Activated CD4-positive, alpha-beta T cell treated with anti-CD3 and anti-CD28 coated beads, Interleukin-2, amount 50 U/mL, for 16 hours (primary cell): ENCODE results near the gene TNFRSF12A.

Experiments used
- DNase-seq: peaks from one replicate; pipeline ENCODE4 v3.0.0-alpha.2; 2020

TNFRSF12A gene

DNA sequence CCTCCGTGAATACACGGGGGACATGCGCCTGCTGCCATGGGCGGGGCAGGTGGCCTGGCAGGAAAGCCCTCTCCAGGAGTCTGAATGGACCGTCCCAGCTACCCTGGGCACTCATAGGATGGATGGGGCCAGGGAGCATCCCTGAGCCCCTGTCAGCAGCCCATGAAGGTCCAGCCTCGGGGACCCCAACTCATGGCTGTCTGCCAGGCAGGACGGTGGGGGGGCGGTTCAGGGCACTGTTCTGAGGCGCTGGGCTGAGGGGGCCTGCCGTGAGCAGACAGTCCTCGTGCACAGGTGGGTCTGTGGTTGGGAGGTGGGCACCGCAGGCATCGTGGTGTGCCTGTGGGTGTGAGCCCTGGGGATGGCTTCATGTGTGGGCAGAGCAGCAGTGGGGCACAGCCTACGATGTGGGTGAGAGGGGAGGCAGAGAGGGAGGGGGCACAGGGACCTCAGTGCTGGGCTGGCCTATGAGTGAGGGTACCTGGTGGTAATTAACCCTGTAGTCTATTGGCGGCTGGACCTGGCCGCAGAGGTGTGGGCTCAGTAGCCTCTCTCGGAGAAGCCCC is 33.5 kb upstream of the TNFRSF12A start:
- no peak for DNase-seq

DNA sequence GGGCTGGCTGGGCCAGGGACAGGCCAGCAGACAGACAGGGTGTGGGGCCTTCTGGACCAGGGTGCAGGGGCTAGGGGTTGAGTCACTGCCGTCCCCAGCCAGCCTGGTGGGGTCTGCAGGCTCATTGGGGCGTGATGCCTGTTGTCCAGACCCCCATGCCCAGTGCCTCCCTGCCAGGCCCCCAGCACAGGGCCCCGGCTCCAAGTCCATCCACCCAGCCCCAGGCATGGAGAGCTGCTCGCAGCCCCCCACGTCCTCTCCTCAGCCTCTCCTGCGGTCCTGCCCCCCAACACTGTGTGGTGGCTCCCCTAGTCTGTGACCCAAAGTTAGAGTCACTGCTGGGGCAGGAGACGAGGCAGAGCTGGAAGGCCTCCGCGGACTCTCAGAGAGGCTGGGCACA is 32.9 kb upstream of the TNFRSF12A start:
- no peak for DNase-seq

DNA sequence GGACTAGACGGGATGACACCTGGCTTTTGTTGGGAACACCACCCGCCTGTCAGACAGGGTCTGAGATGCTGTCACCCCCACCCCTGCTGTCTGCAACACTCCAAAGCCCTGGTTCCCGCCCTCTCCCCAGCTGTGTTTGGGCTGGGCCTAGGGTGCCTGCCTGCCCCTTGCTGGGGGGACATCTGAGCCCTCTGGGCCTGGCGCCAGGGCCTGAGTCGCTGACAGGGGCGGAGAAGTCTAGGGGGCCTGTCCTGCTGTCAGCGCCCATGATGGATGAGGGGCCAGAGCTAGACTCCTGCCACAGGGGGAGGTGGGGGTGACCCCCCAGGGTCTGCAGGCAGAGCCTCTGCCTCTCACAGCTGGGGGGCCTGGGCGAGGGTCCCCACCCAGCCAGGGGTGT is 32.3 kb upstream of the TNFRSF12A start:
- DNase-seq = no peak

DNA sequence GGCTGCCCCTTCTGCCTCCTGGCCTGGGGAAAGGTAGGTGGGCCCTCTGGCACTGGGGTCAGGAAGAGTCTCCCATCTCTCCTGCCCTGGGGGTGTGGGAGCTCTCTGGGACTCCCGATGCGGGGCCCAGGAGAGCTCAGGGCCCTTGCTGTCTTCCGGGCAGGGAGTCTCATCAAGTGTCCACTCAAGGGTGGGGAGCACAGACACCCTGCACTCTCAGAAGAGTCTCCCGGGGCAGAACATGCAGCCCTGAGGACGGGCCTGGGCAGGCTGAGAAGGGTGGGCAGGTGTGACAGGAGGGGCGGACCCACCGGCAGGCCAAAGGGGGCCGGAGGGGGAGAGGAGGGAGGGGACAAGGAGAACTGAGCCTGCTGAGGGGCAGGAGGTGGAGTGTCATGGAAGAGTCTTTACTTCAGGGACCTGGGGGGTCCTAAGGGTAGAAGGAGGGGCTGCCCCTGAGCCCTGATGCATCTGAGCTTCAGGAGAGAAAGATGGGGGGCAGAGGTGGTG is 31.5 kb upstream of the TNFRSF12A start:
- DNase-seq = no peak

DNA sequence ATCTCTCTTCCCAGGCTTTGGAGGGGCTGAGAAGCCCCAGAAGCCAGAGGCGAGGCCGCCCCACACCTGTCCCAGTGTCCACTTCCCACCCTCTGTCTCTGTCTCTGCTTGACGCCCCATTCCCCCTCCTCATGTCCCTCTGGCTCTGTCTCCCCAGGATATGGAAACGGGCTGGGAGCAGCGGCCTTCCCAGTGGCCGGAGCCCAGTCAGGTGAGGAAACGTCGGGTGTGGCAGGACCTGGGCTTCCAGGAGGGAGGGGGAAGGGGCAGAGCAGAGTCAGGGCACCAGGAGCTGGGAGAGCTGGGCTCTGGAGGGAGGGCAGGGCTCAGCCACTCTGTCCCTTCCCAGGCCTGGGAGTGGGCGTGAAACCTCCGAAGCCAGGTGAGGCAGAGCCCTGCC is 29.3 kb upstream of the TNFRSF12A start:
- no peak for DNase-seq

DNA sequence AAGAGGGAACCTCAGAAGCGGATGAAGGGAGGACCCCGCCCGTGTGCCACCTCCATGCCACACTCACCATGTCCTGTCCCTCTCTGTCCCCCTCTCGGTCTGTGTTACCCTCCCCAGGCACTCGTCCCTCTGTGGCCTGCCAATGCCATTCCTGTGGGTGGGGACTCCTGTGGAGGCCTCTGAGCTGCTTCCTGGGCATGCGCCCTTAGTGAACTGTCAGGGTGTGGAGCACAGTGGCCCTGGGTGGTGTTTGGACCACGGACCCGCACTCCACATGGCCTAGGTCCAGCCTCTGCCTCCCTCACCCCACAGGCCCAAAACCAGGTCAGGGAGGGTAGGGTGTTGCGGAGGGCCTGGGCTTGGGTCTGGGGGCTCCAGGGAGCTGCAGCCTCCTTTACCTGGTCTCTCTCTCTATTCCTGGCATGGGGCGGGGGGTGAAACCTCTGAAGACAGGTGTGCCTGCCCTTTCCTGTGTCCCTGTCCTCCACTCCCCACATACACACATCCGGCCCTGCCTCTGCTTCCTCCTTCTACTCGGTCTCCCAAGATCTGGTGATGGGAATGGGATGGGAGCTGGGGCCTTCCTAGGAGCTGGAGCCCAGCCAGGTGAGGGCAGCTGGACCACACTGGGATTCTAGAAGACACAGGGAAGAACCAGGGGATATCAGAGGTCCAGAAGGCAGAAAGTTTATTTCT is 28.5 kb upstream of the TNFRSF12A start:
- DNase-seq = no peak

DNA sequence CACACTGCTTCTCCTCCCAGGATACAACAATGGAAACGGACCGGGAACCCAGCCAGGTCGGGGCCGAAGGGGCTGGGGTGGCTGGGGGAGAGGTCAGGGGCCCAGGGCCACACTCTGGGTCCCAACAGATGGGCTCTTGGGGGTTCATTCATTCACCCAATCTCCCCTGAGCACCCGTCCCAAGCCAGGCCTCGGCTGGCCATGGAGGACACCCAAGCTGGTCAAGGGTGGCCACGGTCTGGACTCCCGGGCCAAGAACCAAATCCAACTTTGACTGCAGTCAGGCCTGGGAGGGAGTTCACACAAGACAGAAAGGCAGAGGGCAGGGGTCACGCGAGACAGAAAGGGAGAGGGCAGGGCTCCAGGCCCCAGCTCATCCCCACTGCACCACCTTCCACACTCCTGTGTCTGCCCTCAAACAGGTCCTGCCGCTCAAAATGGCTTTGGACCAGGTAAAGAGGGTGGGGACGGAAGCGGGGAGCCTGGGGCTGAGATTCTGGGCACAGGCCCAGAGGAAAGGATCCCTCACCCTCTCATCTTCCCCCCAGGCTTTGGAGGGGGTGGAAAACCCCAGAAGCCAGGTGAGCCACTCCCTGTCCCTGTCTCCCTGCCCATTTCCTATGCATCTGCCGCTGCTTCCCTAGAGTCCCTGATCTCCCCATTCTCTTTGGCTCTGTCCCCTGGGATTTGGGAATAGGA is 27.6 kb upstream of the TNFRSF12A start:
- DNase-seq = no peak

DNA sequence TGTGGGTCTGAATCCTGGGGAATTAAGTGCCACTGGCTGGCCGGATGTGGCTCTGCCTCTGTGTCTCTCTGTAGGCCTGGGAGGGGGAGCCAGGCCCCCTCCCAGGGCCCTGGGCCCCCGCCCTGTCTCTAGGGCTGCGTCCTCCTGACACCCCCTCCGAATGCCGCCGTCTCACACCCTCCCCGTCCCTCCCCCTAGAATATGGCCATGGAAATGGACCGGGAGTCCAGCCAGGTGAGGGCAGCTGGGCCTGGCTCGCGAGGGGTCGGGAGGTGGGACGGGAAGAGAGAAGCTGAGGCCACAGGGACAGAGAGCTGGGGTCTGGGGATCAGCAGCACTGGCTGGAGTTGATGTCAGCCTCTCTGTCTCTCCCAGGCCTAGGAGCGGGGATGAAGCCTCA is 23.9 kb upstream of the TNFRSF12A start:
- no peak for DNase-seq

DNA sequence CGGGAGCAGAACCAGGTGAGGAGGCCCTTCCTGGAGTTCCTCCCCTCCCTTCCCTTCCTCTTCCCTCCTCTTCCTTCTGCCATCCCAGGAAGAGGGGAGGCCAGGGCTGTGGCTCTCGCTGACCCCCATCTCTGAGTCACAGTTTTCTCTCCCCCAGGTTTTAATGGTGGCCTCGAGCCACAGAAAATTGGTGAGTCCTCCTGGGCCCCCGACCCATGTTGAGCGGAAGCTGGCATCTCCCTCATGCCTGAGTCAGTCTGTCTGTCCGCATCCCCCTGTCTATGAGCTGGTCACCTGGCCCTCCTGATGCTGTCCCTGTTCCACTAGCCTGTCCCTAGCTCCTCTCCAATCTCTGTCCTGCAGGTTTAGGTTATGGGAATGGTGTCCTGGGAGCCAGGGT is 20.2 kb upstream of the TNFRSF12A start:
- no peak for DNase-seq

DNA sequence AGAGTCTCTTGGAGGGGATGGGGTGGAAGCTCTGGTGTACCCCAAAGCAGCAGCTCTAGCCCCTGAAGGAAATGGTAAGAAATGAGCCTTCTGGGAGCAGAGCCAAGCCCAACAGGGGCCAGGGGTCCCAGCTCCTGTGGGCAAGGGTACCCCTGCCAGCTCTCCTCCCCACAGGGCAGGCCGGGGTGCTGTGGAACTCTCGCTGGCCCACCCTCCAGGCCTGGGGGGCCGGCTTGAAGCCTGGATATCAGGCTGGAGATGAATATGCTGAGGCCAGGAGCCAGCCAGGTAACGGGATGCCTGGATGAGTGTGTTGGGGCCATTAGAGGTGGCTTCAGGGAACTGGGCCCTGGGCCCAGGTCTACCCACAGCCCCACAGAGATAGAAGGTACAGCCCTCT is 19.6 kb upstream of the TNFRSF12A start:
- DNase-seq = no peak

DNA sequence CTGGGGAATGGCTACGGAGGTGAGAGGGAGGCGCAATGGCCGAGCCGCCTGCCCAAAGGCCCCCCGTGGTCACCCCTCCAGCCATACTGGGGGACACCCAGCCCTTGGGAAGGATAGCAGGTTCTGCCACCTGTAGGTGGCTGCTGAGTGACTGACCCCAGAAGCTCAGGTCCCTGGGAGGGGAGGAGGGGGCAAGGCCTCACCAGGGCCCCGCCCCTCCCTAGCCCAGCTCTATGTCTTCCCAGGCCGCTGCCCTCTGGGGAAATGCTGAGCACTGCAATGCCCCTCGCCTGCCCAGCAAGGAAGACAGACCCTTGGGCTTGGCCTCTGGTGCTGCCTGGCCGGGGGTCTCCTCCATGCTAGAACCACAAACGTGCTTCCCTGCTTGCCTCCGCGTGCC is 18.9 kb upstream of the TNFRSF12A start:
- DNase-seq = no peak

DNA sequence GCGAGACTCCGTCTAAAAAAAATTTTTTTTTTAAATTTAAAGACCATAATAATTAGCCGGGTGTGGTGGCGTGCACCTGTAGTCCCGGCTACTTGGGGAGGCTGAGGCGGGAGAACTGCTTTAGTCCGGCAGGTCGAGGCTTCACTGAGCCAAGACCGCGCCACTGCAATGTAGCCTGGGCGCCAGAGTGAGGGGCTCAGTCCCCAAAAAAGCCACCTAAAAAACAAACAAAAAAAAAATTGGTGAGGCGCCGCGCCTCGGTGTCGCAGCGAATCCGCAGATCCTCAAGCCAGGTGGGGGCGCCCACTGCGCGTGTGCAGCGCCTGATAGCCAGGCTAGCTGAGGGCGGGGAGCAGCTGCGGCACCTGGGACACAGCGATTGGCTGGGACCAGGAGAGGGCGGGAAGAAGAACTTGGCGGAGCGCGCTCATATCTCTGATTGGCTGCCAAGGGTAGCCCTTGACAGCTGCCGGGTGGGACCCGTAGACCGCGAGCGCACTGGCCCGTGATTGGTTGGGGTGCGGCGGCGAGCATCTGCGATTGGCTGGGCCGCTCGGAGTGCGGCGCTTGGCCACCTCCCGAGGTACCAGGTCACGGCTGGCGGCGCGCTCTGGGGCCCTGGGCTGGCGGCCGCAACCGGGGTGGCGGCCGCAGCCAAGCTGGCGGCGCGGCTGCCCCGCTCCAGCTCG is 16.4 kb upstream of the TNFRSF12A start:
- DNase-seq = peak; percentile 99

DNA sequence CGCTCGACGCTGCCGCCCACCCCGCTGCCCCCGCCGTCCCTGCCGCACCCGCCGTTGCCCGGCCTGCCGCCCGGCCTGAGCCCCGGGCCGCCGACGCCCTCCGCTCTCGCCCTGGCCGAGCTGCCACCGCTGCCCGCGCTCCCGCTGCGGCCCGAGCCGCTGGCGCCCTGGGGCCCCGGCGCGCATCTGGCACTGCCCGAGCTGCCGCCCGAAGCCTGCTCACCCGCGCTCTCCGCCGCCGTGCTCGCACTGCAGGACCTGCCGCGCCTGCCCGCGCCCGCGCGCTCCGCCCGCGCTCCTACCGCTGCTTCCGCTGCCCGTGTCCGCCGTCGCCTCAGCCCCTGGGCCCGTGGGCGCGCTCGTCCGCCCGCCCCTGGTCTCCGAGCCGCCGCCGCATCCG is 15.8 kb upstream of the TNFRSF12A start:
- DNase-seq = no peak

DNA sequence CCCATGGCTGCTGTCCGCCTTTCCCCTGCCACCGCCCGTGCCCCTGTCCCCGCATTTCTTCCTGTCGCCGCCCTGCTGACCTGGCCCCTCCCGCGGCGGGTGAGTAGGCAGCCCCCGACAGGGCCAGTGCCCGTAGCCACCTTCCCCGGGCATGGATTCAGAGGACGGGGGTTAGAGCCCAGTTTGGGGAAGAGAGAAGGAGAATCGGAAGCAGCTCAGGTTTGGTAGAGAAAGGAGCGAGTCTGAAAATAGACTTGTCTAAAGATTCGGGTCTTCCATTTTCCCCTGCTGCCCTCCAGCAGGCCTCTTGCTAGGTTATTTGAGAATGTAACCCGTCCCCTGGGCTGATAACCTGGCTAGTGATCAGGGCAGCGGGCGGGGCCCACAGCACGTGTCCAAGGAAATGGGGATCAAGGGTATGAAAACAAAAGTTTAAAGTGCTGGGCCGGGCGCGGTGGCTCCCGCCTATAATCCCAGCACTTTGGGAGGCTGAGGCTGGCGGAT is 15.3 kb upstream of the TNFRSF12A start:
- DNase-seq = no peak

DNA sequence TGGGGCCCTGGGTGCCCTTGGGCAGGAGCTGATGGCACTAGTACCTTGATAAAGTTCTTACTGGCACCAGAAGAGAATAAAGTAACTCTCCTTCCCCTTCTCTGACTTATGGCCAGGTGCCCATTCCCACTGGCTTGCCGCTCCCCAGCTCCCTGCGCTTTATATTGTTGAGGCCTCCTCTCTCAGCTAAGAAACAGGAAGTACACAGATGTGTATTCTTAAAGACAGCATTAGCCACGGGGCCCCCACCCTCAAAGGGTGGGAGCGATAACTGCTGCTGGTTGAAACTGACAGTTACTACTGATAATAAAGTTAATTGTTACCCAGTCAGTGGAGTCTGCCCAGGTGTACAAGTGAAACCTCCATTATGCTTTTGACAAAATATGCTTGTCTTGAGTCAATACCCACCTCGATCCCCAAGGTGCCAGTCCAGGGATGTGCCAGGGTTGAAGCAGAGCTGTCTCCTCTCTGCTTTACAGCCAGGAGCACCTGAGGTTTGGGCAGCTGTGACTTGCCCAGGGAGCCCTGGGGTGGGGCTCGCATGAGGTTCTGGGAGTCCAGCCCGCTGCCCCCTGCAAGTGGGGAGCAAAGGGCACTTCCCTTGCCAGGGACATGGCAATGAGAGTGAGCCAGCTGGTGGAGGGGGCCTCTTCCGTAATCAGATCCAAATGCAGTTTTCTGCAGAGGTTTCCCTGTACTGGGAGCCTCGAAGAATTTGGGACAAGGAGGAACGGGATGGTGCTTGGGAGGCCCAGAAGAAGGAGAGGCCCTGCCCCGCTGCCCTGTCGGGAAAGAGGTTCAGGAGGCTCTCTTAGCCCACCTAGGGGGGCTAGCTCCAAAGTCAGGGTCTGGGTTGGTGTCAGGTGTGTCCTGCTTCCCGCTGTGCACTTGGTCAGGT is 12.9 kb upstream of the TNFRSF12A start:
- no peak for DNase-seq

DNA sequence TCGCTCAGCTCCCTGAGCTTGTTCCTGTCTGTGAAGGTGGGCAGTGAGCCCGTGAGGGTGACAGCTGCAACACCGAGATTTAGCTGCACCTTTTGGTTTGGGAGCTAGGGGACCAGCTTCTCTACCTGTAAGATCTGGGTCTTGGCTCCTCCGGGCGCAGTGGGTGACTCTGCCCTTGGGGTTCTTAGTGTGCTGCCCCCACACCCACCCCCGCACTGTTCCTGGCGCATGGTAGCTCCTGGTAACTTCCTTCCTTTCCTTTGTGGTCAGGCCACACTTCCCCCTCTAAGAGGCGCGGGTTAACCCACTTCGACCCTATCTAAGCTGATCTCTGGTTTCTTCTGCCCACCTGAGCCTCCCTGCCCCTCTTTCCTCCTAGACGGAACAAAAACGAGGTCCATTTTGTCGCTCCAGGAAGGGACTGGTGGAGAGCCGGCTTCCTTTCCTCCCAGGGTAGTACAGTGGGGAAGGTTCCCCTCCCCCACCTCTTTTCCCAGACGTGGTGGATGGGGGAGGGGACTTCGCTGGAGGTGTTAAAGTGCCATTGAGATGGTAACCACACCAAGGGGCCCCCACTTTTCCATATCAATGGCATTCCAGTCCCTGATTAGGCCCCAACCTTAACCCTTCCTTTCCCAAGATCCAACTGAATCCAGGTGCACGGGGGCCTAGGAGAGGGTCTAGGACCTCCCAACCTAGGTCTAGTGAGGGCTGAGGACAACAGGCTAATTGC is 12.0 kb upstream of the TNFRSF12A start:
- no peak for DNase-seq

DNA sequence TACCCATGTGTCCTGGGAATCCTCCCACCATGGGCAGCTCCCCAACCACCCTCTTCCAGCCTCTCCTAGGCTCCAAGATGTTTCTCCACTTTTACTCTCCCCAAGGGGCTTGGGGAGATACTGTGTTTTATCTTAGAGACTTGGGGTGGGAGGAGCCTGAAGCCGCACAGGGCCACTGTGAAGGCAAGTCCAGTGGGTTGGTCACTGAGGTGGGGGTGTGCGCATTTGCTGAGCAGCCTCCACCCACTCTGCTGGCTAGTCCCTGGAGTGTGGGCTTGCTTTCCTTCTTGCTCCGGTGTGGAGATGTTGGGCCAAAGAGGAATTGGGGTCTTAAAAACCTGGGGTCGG is 11.5 kb upstream of the TNFRSF12A start:
- DNase-seq = no peak

DNA sequence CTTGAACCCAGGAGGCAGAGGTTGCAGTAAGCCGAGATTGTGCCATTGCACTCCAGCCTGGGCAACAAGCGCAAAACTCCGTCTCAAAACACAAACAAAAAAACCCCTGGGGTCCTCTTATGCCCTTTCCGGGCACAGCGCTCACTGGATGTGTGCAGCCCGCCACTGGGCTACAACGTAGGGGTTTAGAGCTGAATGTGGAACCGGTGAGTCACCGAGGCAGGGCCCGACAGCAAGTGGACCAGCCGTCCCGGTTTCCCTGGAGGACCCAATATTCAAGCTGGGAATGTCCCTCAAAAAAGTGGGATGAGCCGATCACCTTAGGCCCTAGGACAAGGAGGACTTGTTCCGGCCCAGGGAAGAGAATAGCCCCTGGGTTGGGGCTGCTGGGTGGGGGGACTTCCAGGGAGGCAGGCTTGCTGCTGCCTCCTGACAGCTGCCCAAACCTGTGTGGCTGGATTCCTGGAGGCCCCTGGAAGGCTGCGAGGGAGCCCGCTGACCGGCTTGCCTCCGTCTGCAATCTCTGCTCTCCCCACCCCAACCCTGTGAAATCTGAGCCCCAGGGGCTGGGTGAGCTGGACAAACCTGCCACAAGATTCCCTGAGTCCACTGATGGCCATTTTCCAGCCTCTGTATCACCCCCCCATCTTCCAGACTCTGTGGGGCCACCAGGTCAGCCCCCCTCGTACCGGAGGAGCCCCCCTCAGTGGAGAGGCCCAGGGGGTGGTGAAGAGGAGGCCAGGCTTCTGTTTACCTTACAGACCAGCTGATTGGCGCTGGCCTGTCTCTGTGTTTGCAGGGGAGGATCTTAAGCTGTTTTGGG is 10.4 kb upstream of the TNFRSF12A start:
- DNase-seq = no peak

DNA sequence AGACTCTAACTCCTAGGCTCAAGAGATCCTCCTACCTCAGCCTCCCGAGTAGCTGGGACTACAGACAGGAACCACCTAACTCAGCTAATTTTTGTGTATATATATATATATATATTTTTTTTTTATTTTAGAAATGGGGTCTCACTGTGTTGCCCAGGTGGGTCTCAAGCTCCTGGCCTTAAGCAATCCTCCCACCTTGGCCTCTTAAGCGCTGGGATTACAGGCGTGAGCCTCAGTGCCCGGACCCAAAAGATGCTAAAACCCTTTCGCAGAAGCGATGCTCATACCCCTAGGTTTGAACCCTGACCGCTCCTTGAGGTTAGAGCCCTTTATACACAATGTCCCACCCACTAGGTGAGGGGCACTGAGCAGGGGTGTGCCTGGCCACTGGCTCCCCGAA is 9.7 kb upstream of the TNFRSF12A start:
- no peak for DNase-seq

DNA sequence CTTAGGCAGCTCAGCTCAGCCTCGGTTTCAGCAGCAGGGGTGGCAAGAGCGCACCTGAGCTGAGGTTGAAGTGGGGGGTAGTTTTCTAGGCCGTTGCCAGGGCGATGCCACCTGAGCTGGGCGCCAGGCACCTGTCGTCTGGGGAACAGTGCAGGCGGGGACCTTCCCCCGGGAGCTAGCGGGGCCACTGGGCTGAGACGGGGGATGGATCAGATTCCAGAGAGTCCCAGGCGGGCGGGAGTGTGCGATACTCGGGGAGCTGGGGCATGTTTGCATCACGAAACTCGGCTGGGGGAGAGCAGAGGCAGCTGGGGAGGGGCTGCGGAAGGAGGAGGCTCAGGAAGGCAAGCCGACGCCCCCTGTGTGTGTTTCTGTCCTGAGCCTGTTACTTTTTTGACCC is 7.9 kb upstream of the TNFRSF12A start:
- no peak for DNase-seq
